SU-DHL-6 (cell line): ENCODE data around the gene CCDC92B.

Experiments
- H2AFZ ChIP-seq: fragments of 200-600 bp; sonication (generic); 2 replicates; pipeline ENCODE4 v1.6.1; 2014; ENCODE audit warnings: low read depth, mild to moderate bottlenecking, moderate library complexity, mixed read lengths, antibody characterized with exemption, low read length; ENCODE audit not compliant: severe bottlenecking
- H3F3A ChIP-seq: fragments of 200-600 bp; shearing (Covaris generic); 2 replicates; pipeline ENCODE4 v1.6.0; 2016; ENCODE audit warnings: antibody characterized with exemption, mild to moderate bottlenecking; ENCODE audit not compliant: insufficient read depth
- H3K27ac ChIP-seq: fragments of 200-600 bp; sonication (generic); 2 replicates; pipeline ENCODE4 v1.5.1; 2016; ENCODE audit warnings: low read depth, mild to moderate bottlenecking, low read length, moderate library complexity, mixed read lengths
- H3K27me3 ChIP-seq: fragments of 200-600 bp; sonication (generic), shearing (Covaris generic); 2 replicates; pipeline ENCODE4 v1.6.0; 2014; ENCODE audit warnings: mild to moderate bottlenecking, low read length
- H3K36me3 ChIP-seq: fragments of 200-600 bp; sonication (generic); 2 replicates; pipeline ENCODE4 v1.6.1; 2014; ENCODE audit warnings: mild to moderate bottlenecking, low read length, mixed read lengths
- H3K4me2 ChIP-seq: fragments of 300-600, 200-600 bp; shearing (Covaris generic), sonication (generic); 2 replicates; pipeline ENCODE4 v1.6.0; 2014; ENCODE audit warnings: low read length, low read depth, mild to moderate bottlenecking; ENCODE audit not compliant: poor library complexity, severe bottlenecking
- H3K4me3 ChIP-seq: fragments of 200-600 bp; sonication (generic); 2 replicates; pipeline ENCODE4 v1.5.1; 2014; ENCODE audit warnings: antibody characterized with exemption, low read length, mild to moderate bottlenecking, mixed read lengths; ENCODE audit not compliant: insufficient read depth, poor library complexity, severe bottlenecking
- H3K79me2 ChIP-seq: fragments of 200-600 bp; sonication (generic); 2 replicates; pipeline ENCODE4 v1.6.1; 2014; ENCODE audit warnings: mild to moderate bottlenecking, low read length, moderate library complexity; ENCODE audit not compliant: insufficient read depth
- H3K9ac ChIP-seq: fragments of 200-600 bp; sonication (generic); 2 replicates; pipeline ENCODE4 v1.7.0; 2014; ENCODE audit warnings: mild to moderate bottlenecking, low read length
- H3K9me2 ChIP-seq: fragments of 200-600 bp; sonication (generic); replicated peaks from 2 replicates; pipeline ENCODE4 v1.6.1; 2014; ENCODE audit warnings: low read length; ENCODE audit not compliant: insufficient read depth
- H3K9me3 ChIP-seq: fragments of 200-600 bp; sonication (generic); 2 replicates; pipeline ENCODE4 v1.6.1; 2014; ENCODE audit warnings: low read length, mixed read lengths; ENCODE audit not compliant: insufficient read depth
- H4K20me1 ChIP-seq: fragments of 200-600 bp; sonication (generic); 2 replicates; pipeline ENCODE4 v1.6.1; 2014; ENCODE audit warnings: low read depth, mild to moderate bottlenecking, antibody characterized with exemption, low read length, moderate library complexity, mixed read lengths
- CTCF ChIP-seq: fragments of 200-600 bp; sonication (generic); IDR thresholded peaks from one replicate; pipeline ENCODE4 v1.5.1; 2017; ENCODE audit warnings: antibody characterized with exemption, mild to moderate bottlenecking, low read length, moderate library complexity; ENCODE audit not compliant: insufficient read depth, poor library complexity, severe bottlenecking
- EZH2phosphoT487 ChIP-seq: fragments of 200-600 bp; sonication (generic), shearing (Covaris generic); conservative IDR thresholded peaks from 2 replicates; pipeline ENCODE4 v1.6.1; 2018; ENCODE audit warnings: mild to moderate bottlenecking, antibody characterized with exemption, low read length, moderate library complexity, mixed read lengths

Gene CCDC92B

GRCh38 chr17:2780256-2780655 is 30.8 kb upstream of the CCDC92B start:
- TF ChIP-seq EZH2phosphoT487 (no peak), CTCF (no peak)
- no peaks in the 10 kb centered on the region for H3K9me3 ChIP-seq
- no peaks in the 10 kb centered on the region for H3K27me3 ChIP-seq
- H3K27ac ChIP-seq: no peak overlapping the region
- H3K79me2 ChIP-seq: no peaks in the 10 kb centered on the region
- H3K9me2 ChIP-seq: no peaks in the 10 kb centered on the region
- no peaks in the 10 kb centered on the region for H3K36me3 ChIP-seq
- H3K9ac ChIP-seq: no peak overlapping the region
- no peak overlapping the region for H3K4me2 ChIP-seq
- no peak overlapping the region for H2AFZ ChIP-seq
- H3F3A ChIP-seq: no peaks in the 10 kb centered on the region
- H3K4me3 ChIP-seq: no peak overlapping the region
- H4K20me1 ChIP-seq: no peaks in the 10 kb centered on the region

- Histone ChIP-seq H3K79me2 (no peaks in the 10 kb centered on the region), H3K9me3 (no peaks in the 10 kb centered on the region), H3K27ac (no peak overlapping the region), H2AFZ (no peak overlapping the region), H3K36me3 (no peaks in the 10 kb centered on the region), H3K4me2 (no peak overlapping the region), H3K27me3 (no peaks in the 10 kb centered on the region), H4K20me1 (no peaks in the 10 kb centered on the region), H3K9ac (no peak overlapping the region), H3F3A (no peaks in the 10 kb centered on the region), H3K4me3 (no peak overlapping the region), H3K9me2 (no peaks in the 10 kb centered on the region)
- TF ChIP-seq EZH2phosphoT487: no peak
- TF ChIP-seq CTCF: no peak
These were observed 30.1 kb upstream of the CCDC92B start for GRCh38 chr17:2779545-2779944.

GRCh38 chr17:2778489-2778888 is 29.0 kb upstream of the CCDC92B start:
- Histone ChIP-seq H3K27me3 (no peaks in the 10 kb centered on the region), H3K4me3 (no peak overlapping the region), H2AFZ (no peak overlapping the region), H3F3A (no peaks in the 10 kb centered on the region), H3K27ac (no peak overlapping the region), H3K79me2 (no peaks in the 10 kb centered on the region), H3K9ac (no peak overlapping the region), H3K4me2 (no peak overlapping the region), H3K9me3 (no peaks in the 10 kb centered on the region), H3K9me2 (no peaks in the 10 kb centered on the region), H4K20me1 (no peaks in the 10 kb centered on the region), H3K36me3 (no peaks in the 10 kb centered on the region)
- TF ChIP-seq CTCF (no peak), EZH2phosphoT487 (no peak)
